Spinal cord (tissue), 10 donors: ENCODE measurements around the gene NDUFC2. TPM values are rescaled to one million over a fixed set of nuclear protein-coding genes. Genes with fewer than 3 reads are reported as not detected.

Source experiments
- DNase-seq, 6 donors: peaks; one replicate each; pipeline versions ENCODE4 v3.0.0 to v3.0.0-alpha.2; 2013 to 2015; ENCODE audit warnings: low spot score in 6 of 6, low read depth in 4 of 6
- H3K27ac ChIP-seq: one replicate; pipeline ENCODE4 v1.5.1; 2013; ENCODE audit warnings: low read depth, low read length, control low read depth
- H3K27me3 ChIP-seq: one replicate; pipeline ENCODE4 v1.6.1; 2013; ENCODE audit warnings: low read length; ENCODE audit not compliant: control insufficient read depth, insufficient read depth
- H3K36me3 ChIP-seq: one replicate; pipeline ENCODE4 v1.6.1; 2013; ENCODE audit warnings: low read length; ENCODE audit not compliant: control insufficient read depth, insufficient read depth
- H3K4me1 ChIP-seq: one replicate; pipeline ENCODE4 v1.6.1; 2013; ENCODE audit warnings: low read length; ENCODE audit not compliant: control insufficient read depth, insufficient read depth
- H3K4me3 ChIP-seq: one replicate; pipeline ENCODE4 v1.5.1; 2013; ENCODE audit warnings: low read depth, low read length, control low read depth
- H3K9me3 ChIP-seq: one replicate; pipeline ENCODE4 v1.6.1; 2013; ENCODE audit warnings: low read length; ENCODE audit not compliant: control insufficient read depth, insufficient read depth
- WGBS: methylation state at CpG from one replicate; pipeline ENCODE4 v1.1.5; 2013; ENCODE audit warnings: missing lambda C conversion rate; ENCODE audit not compliant: insufficient coverage; 5-methylcytosine and 5-hydroxymethylcytosine counted together
- polyA plus RNA-seq, 2 donors: library from polyadenylated mRNA; unstranded; fragments of 120-200 nt; gene quantifications; one replicate each; pipeline ENCODE4 v1.2.1, GENCODE V29; 2013; ENCODE audit not compliant: insufficient read length in 2 of 2
- total RNA-seq, 2 donors: library from RNA; depleted of rRNA in 1 of 2; stranded (reverse); fragments of 120-200 nt in 1 of 2; fragments of >200 nt in 1 of 2; gene quantifications; one replicate each; pipeline versions ENCODE4 v1.2.3 to v1.2.4, GENCODE V29; 2013 to 2014
- donor health status: healthy.

Gene NDUFC2
- total and polyA plus RNA-seq, 4 donors, result 82.2 to 275 (median 260) TPM

- 13% methylated on average over 37 of the region's 37 CpGs for WGBS
- peak in 2 of 6 donors; percentile 32 to 45 for DNase-seq
- Histone ChIP-seq H3K27me3 (no peaks in the 10 kb centered on the region), H3K9me3 (no peaks in the 10 kb centered on the region), H3K36me3 (no peaks in the 10 kb centered on the region), H3K4me3 (peak within 1 kb of the TSS; percentile 45), H3K4me1 (peaks cover 19% of the 10 kb centered on the region), H3K27ac (peak within 1 kb of the TSS; percentile 70)
These were observed 57.0 kb downstream of the NDUFC2 start, which contains the start of gene KCTD14 for GRCh38 chr11:78022397-78023396. KCTD14 (minus strand) TSS chr11:78023276; CDS start chr11:78023249, 27 bp downstream.

- H3K36me3 ChIP-seq, result peaks cover 4% of the 10 kb centered on the region
- peak overlapping the region; percentile 70 for H3K27ac ChIP-seq
- no peak overlapping the region for H3K4me3 ChIP-seq
- H3K27me3 ChIP-seq, result no peaks in the 10 kb centered on the region
- no peaks in the 10 kb centered on the region for H3K9me3 ChIP-seq
- no peak for DNase-seq
- 85% methylated on average over 6 of the region's 6 CpGs for WGBS
- peaks cover 19% of the 10 kb centered on the region for H3K4me1 ChIP-seq
These were observed 58.1 kb downstream of the NDUFC2 start for GRCh38 chr11:78021611-78022010.

- WGBS, result 0% methylated on average over 1 of the region's 3 CpGs
- DNase-seq, result peak in 2 of 6 donors; percentile 43 to 84
- Histone ChIP-seq H3K27me3 (no peaks in the 10 kb centered on the region), H3K4me1 (peaks cover 19% of the 10 kb centered on the region), H3K4me3 (no peak overlapping the region), H3K27ac (peak overlapping the region; percentile 36), H3K9me3 (no peaks in the 10 kb centered on the region), H3K36me3 (peaks cover 6% of the 10 kb centered on the region)
These were observed 59.4 kb downstream of the NDUFC2 start for GRCh38 chr11:78020246-78020645.

- DNase-seq, result no peak
- peaks cover 6% of the 10 kb centered on the region for H3K36me3 ChIP-seq
- no peak overlapping the region for H3K4me3 ChIP-seq
- H3K9me3 ChIP-seq, result no peaks in the 10 kb centered on the region
- peaks cover 19% of the 10 kb centered on the region for H3K4me1 ChIP-seq
- H3K27me3 ChIP-seq, result no peaks in the 10 kb centered on the region
- 37% methylated on average over 3 of the region's 4 CpGs for WGBS
- no peak overlapping the region for H3K27ac ChIP-seq
These were observed 59.9 kb downstream of the NDUFC2 start for GRCh38 chr11:78019808-78020207.

Other genes with a start within 250 kb of the NDUFC2 start
- 10 to 100 TPM; 31.9 to 42.3 TPM for gene INTS4, start 85.2 kb downstream of the NDUFC2 start, total RNA-seq
- 10 to 100 TPM; 25.3 to 27.5 TPM for gene INTS4, start 85.2 kb downstream of the NDUFC2 start, polyA plus RNA-seq
- 1 to 10 TPM; 3.1 to 6.4 TPM for gene KCTD14, start 56.6 kb downstream of the NDUFC2 start, total RNA-seq
- gene KCTD14, start 56.6 kb downstream of the NDUFC2 start, polyA plus RNA-seq, result 1 to 10 TPM; 1.8 to 3.2 TPM
- gene THRSP, start 16.0 kb downstream of the NDUFC2 start, total RNA-seq, result under 1 TPM; 0.11 to 0.20 TPM
- gene THRSP, start 16.0 kb downstream of the NDUFC2 start, polyA plus RNA-seq, result under 1 TPM; 0.29 to 0.41 TPM
- gene ALG8, start 59.8 kb upstream of the NDUFC2 start, total RNA-seq, result 10 to 100 TPM; 43.3 to 55.7 TPM
- 10 to 100 TPM; 38.0 to 48.0 TPM for gene ALG8, start 59.8 kb upstream of the NDUFC2 start, polyA plus RNA-seq
- 10 to 100 TPM in 1 of 2 donors, 1 to 10 TPM in 1; 7.6 to 13.8 TPM for gene KCTD21, start 108.8 kb upstream of the NDUFC2 start, total RNA-seq
- 10 to 100 TPM; 15.3 to 17.6 TPM for gene KCTD21, start 108.8 kb upstream of the NDUFC2 start, polyA plus RNA-seq
- gene USP35, start 109.1 kb upstream of the NDUFC2 start, total RNA-seq, result 1 to 10 TPM; 7.4 to 8.2 TPM
- 10 to 100 TPM; 14.2 to 14.6 TPM for gene USP35, start 109.1 kb upstream of the NDUFC2 start, polyA plus RNA-seq